ENCODE results near the gene TCF7L2. TPM values are rescaled to one million over a fixed set of nuclear protein-coding genes. Genes with fewer than 3 reads are reported as not detected.

Gene TCF7L2
- total RNA-seq, 1 experiment from 2014 or later: 16.1 TPM

DNA sequence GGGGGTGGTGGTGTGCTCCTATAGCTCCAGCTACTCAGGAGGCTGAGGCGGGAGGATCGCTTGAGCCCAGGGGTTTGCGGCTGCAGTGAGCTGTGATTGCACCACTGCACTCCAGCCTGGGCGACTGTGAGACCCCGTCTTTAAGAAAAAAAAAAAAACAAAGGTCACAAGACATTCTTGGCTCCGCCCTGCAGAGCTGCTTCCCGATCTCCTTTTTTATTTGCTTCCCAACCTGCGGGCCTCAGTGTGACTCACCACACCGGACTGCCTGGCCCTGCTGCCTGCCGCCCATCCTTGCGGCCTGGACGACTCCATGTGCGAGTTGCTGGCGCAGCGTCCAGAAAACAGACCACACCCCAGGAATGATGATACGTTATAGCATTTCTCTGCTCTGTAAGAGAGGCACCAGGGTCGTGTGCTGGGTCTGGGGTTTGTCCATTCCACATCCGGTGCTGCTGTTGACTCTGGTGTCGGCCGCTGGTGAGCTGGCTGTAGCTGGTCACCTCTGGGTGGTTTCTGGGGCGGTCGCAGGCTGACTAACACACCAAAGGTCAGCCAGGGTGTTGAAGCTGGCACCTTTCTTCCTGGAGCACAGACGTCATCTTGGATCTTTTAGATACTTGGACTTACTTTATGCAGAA is 123.6 kb downstream of the TCF7L2 start:
- intact Hi-C loops (cut with micrococcal nuclease): loop anchor here (5.0 kb wide), 1 partner anchor 116 kb away; no protein-coding TSS in a partner anchor
- no TSS peak for BruUV-seq (replicated peaks)
- CTCF ChIA-PET: no interaction called here
- DNase-seq (peak; percentile 92), ATAC-seq (peak; percentile 92)
- peaks cover 22% of the 10 kb centered on the region for H3K4me1 ChIP-seq (ENCODE audit: insufficient read depth, low read length)
- H3K27me3 ChIP-seq (ENCODE audit: low read length): no peaks in the 10 kb centered on the region
- H3K9me2 ChIP-seq (replicated peaks; ENCODE audit: low read length): no peaks in the 10 kb centered on the region
- peak overlapping the region; percentile 77 for H3K4me2 ChIP-seq (ENCODE audit: low read length)
- peak; percentile 88 for TF ChIP-seq EZH2phosphoT487 (IDR thresholded peaks at IDR 0.05; ENCODE audit: borderline replicate concordance, low read length)
- TF ChIP-seq, protein P1, sequence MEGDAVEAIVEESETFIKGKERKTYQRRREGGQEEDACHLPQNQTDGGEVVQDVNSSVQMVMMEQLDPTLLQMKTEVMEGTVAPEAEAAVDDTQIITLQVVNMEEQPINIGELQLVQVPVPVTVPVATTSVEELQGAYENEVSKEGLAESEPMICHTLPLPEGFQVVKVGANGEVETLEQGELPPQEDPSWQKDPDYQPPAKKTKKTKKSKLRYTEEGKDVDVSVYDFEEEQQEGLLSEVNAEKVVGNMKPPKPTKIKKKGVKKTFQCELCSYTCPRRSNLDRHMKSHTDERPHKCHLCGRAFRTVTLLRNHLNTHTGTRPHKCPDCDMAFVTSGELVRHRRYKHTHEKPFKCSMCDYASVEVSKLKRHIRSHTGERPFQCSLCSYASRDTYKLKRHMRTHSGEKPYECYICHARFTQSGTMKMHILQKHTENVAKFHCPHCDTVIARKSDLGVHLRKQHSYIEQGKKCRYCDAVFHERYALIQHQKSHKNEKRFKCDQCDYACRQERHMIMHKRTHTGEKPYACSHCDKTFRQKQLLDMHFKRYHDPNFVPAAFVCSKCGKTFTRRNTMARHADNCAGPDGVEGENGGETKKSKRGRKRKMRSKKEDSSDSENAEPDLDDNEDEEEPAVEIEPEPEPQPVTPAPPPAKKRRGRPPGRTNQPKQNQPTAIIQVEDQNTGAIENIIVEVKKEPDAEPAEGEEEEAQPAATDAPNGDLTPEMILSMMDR (conservative IDR thresholded peaks at IDR 0.05; ENCODE audit: low read depth, low read length): no peak
- H3K27ac ChIP-seq (ENCODE audit: low read length): peak overlapping the region; percentile 81
- H4K20me1 ChIP-seq (ENCODE audit: low read length): no peaks in the 10 kb centered on the region
- no peak overlapping the region for H2AFZ ChIP-seq (ENCODE audit: low read length)
- H3K36me3 ChIP-seq (ENCODE audit: low read depth, low read length): no peaks in the 10 kb centered on the region; the same call in 1 of the 2 replicates
- no peaks in the 10 kb centered on the region for H3F3A ChIP-seq (ENCODE audit: low read length, unreplicated experiment)
- H3K4me3 ChIP-seq (ENCODE audit: low read length): no peak overlapping the region; the same call in 1 of the 2 replicates
- H3K9ac ChIP-seq (ENCODE audit: low read length): peak overlapping the region; percentile 29
- no peaks in the 10 kb centered on the region for H3K9me3 ChIP-seq (ENCODE audit: low read length)
- peaks cover 48% of the 10 kb centered on the region for H3K79me2 ChIP-seq (ENCODE audit: low read length)
- POLR2A ChIA-PET (ENCODE audit: unreplicated experiment): no interaction called here

DNA sequence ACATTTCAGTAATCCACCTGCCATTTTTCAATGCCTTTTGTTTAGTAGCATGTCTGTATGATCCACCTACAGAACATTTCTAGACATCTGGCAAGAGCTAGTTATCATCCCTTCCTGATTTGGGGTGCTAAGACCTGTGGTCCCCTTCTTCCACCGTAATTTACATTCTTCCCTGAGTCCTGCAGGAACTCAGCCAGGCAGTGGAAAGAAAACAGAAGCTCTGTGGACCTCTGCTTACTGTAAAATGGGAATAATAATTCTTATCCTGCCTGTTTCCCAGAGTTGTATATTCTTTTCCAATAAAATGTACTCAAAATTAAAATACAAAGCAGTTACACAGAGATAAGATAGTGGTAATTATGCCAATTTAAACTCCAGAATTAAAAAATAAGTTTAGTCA is 126.9 kb downstream of the TCF7L2 start:
- Histone ChIP-seq H3K27me3 (ENCODE audit: low read length) (no peaks in the 10 kb centered on the region), H4K20me1 (ENCODE audit: low read length) (no peaks in the 10 kb centered on the region), H3K27ac (ENCODE audit: low read length) (no peak overlapping the region), H3K9ac (ENCODE audit: low read length) (no peak overlapping the region), H3K9me2 (replicated peaks; ENCODE audit: low read length) (no peaks in the 10 kb centered on the region), H2AFZ (ENCODE audit: low read length) (no peak overlapping the region), H3K4me2 (ENCODE audit: low read length) (no peak overlapping the region), H3K4me3 (ENCODE audit: low read length) (no peak overlapping the region), H3F3A (ENCODE audit: low read length, unreplicated experiment) (no peaks in the 10 kb centered on the region), H3K36me3 (ENCODE audit: low read depth, low read length) (no peaks in the 10 kb centered on the region; the same call in 1 of the 2 replicates), H3K9me3 (ENCODE audit: low read length) (no peaks in the 10 kb centered on the region), H3K4me1 (ENCODE audit: insufficient read depth, low read length) (peaks cover 22% of the 10 kb centered on the region), H3K79me2 (ENCODE audit: low read length) (peaks cover 48% of the 10 kb centered on the region)
- TF ChIP-seq, protein P1 (conservative IDR thresholded peaks at IDR 0.05; ENCODE audit: low read depth, low read length): no peak
- TF ChIP-seq EZH2phosphoT487 (IDR thresholded peaks at IDR 0.05; ENCODE audit: borderline replicate concordance, low read length) (no peak), EZH2 (IDR thresholded peaks at IDR 0.05; ENCODE audit: low read length, unreplicated experiment) (no peak)
- DNase-seq (no peak), ATAC-seq (no peak)
- POLR2A ChIA-PET (ENCODE audit: unreplicated experiment): no interaction called here
- intact Hi-C loops (cut with micrococcal nuclease): no loop called here
- BruUV-seq (replicated peaks): no TSS peak
- CTCF ChIA-PET: no interaction called here

DNA sequence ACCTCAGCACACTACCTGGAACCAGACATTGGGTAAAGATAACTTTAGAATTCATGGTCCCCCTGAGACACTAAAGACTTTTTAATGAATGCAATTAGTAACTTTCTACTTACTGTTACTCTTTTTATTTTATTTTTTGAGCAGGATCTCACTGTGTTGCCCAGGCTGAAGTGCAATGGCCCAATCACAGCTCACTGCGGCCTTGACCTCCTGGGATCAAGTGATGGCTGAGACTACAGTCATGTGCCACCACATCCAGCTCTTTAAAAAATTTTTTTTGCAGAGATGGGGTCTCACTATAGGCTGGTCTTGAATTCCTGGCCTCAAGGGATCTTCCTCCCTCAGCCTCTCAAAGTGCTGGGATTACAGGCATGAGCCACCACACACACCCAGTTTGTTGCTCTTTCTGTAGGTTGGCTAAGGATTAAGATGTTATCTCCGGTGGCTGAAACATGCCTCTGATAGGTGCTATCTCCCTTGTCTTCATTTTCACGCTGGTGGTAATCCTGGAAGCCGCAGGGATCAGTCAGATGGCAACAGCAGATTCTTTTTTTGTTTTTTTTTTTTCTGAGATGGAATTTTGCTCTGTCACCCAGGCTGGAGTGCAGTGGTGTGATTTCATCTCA is 128.3 kb downstream of the TCF7L2 start:
- H3K79me2 ChIP-seq (ENCODE audit: low read length): peaks cover 60% of the 10 kb centered on the region
- POLR2A ChIA-PET (ENCODE audit: unreplicated experiment): no interaction called here
- DNase-seq: no peak

More for the DNA sequence above, 128.3 kb downstream of the TCF7L2 start:
- Histone ChIP-seq H3K4me1 (ENCODE audit: insufficient read depth, low read length) (peaks cover 13% of the 10 kb centered on the region), H2AFZ (ENCODE audit: low read length) (no peak overlapping the region), H3K36me3 (ENCODE audit: low read depth, low read length) (no peaks in the 10 kb centered on the region; the same call in 1 of the 2 replicates), H3K9ac (ENCODE audit: low read length) (no peak overlapping the region), H3K4me3 (ENCODE audit: low read length) (no peak overlapping the region), H3K4me2 (ENCODE audit: low read length) (no peak overlapping the region), H4K20me1 (ENCODE audit: low read length) (no peaks in the 10 kb centered on the region), H3K27ac (ENCODE audit: low read length) (no peak overlapping the region), H3K9me3 (ENCODE audit: low read length) (no peaks in the 10 kb centered on the region), H3K27me3 (ENCODE audit: low read length) (no peaks in the 10 kb centered on the region), H3F3A (ENCODE audit: low read length, unreplicated experiment) (no peaks in the 10 kb centered on the region), H3K9me2 (replicated peaks; ENCODE audit: low read length) (no peaks in the 10 kb centered on the region)
- CTCF ChIA-PET: no interaction called here
- no peak for ATAC-seq
- intact Hi-C loops (cut with micrococcal nuclease): no loop called here
- TF ChIP-seq, protein P1 (conservative IDR thresholded peaks at IDR 0.05; ENCODE audit: low read depth, low read length): no peak
- TF ChIP-seq EZH2 (IDR thresholded peaks at IDR 0.05; ENCODE audit: low read length, unreplicated experiment): no peak
- TF ChIP-seq EZH2phosphoT487 (IDR thresholded peaks at IDR 0.05; ENCODE audit: borderline replicate concordance, low read length): no peak
- no TSS peak for BruUV-seq (replicated peaks)

All from PC-3 (cell line).